CD4-positive, alpha-beta T cell (primary cell): ENCODE data around the gene TAP2. TPM values are rescaled to one million over a fixed set of nuclear protein-coding genes. Genes with fewer than 3 reads are reported as not detected.

Experiments
- ATAC-seq: fragments of 200-7000 bp; cut with Tn5 transposase; one replicate; pipeline ENCODE4 v1.10.0; 2022; ENCODE audit warnings: mild to moderate bottlenecking; ENCODE audit not compliant: poor library complexity
- CTCF ChIA-PET: fragments of 350-600 bp; sonication (Branson Sonifier 250); formaldehyde crosslinking; loops from one replicate; lab custom pipeline; 2021; ENCODE audit warnings: antibody characterized with exemption, inconsistent platforms; lab: Charles Lee
- POLR2A ChIA-PET: fragments of 350-600 bp; sonication (Branson Sonifier 250); formaldehyde crosslinking; loops from one replicate; lab custom pipeline; 2021; ENCODE audit warnings: antibody characterized with exemption, inconsistent platforms; lab: Charles Lee
- DNase-seq, 14 experiments: peaks; one replicate each; pipeline ENCODE4 v3.0.0-alpha.2; 2013 to 2020; ENCODE audit warnings: mixed read lengths in 2 of 14
- H3K27ac ChIP-seq, 2 donors: one replicate each; pipeline versions ENCODE4 v1.5.1 to v1.7.0; 2013; ENCODE audit warnings: low read length in 2 of 2, low read depth in 1 of 2, mild to moderate bottlenecking in 1 of 2
- H3K27me3 ChIP-seq, 2 experiments: 1 replicate in 1 of 2; 2 replicates in 1 of 2; pipeline versions ENCODE4 v1.6.1 to v1.7.0; 2013; ENCODE audit warnings: low read length in 2 of 2, control low read depth in 1 of 2, mild to moderate bottlenecking in 1 of 2, moderate library complexity in 1 of 2; ENCODE audit not compliant: insufficient read depth in 2 of 2, control insufficient read depth in 1 of 2
- H3K36me3 ChIP-seq: one replicate; pipeline ENCODE4 v1.6.1; 2013; ENCODE audit warnings: low read length, control low read depth; ENCODE audit not compliant: insufficient read depth
- H3K4me1 ChIP-seq: one replicate; pipeline ENCODE4 v1.6.1; 2013; ENCODE audit warnings: low read length, control low read depth; ENCODE audit not compliant: insufficient read depth
- H3K4me3 ChIP-seq: one replicate; pipeline ENCODE4 v1.5.1; 2013; ENCODE audit warnings: mild to moderate bottlenecking, low read length, moderate library complexity
- H3K9me3 ChIP-seq, 2 experiments: 1 replicate in 1 of 2; 2 replicates in 1 of 2; pipeline versions ENCODE4 v1.6.1 to v1.7.0; 2013; ENCODE audit warnings: low read length in 2 of 2, mild to moderate bottlenecking in 2 of 2, control low read depth in 1 of 2, moderate library complexity in 1 of 2; ENCODE audit not compliant: control insufficient read depth in 1 of 2, insufficient read depth in 1 of 2
- H3K27ac Mint-ChIP-seq: one replicate; pipeline ENCODE4 v1.8.0; 2020; ENCODE audit warnings: mixed read lengths
- H3K27me3 Mint-ChIP-seq: one replicate; pipeline ENCODE4 v1.8.0; 2021; ENCODE audit warnings: mixed read lengths
- H3K36me3 Mint-ChIP-seq: one replicate; pipeline ENCODE4 v1.8.0; 2021; ENCODE audit warnings: low read depth, mixed read lengths
- H3K4me1 Mint-ChIP-seq: one replicate; pipeline ENCODE4 v1.8.0; 2021; ENCODE audit warnings: low read depth, mixed read lengths
- H3K4me3 Mint-ChIP-seq: one replicate; pipeline ENCODE4 v1.8.0; 2020; ENCODE audit warnings: mild to moderate bottlenecking, mixed read lengths
- H3K9me3 Mint-ChIP-seq: one replicate; pipeline ENCODE4 v1.8.0; 2020; ENCODE audit warnings: mixed read lengths
- CTCF ChIP-seq: fragments of 200-600 bp; IDR thresholded peaks from one replicate; pipeline ENCODE4 v1.8.0; 2022; ENCODE audit warnings: antibody characterized with exemption, mild to moderate bottlenecking
- intact Hi-C, 2 experiments: fragments of 100-400 bp; cut with DNase I in 1 of 2; cut with micrococcal nuclease in 1 of 2; formaldehyde crosslinking; loops; one replicate each; pipeline versions ENCODE4 v1.15.1 to v1.9.0; 2023 to 2025; cut with DNase I, micrococcal nuclease
- total RNA-seq, 174 experiments: library from RNA in 2 of 174; stranded (reverse) in 2 of 174; gene quantifications; one replicate each; pipeline ENCODE4 v1.2.3 and lab custom pipeline; 2021 to 2026

Gene TAP2
- total RNA-seq, 2 experiments from 2014 or later, result 165 to 171 TPM

- intact Hi-C loops, result no loop called here
Measured at GRCh38 chr6:32815996-32816395, 22.5 kb downstream of the TAP2 start.

GRCh38 chr6:32815115-32815514 lies 23.4 kb downstream of the TAP2 start:
- Histone ChIP-seq H3K27me3 (no peaks in the 10 kb centered on the region), H3K4me1 (no peaks in the 10 kb centered on the region), H3K27ac (no peak overlapping the region), H3K4me3 (no peak overlapping the region), H3K36me3 (no peaks in the 10 kb centered on the region), H3K9me3 (no peaks in the 10 kb centered on the region)
- Mint-ChIP-seq H3K36me3 (no peaks in the 10 kb centered on the region), H3K9me3 (no peaks in the 10 kb centered on the region), H3K4me1 (no peaks in the 10 kb centered on the region), H3K27me3 (no peaks in the 10 kb centered on the region), H3K27ac (no peak overlapping the region), H3K4me3 (no peak overlapping the region)
- intact Hi-C loops, result no loop called here
- ATAC-seq (no peak), DNase-seq (no peak)
- ChIA-PET POLR2A (no interaction called here), CTCF (no interaction called here)
- no peak for TF ChIP-seq CTCF

More at GRCh38 chr6:32815996-32816395, 22.5 kb downstream of the TAP2 start:
- Histone ChIP-seq H3K9me3 (no peaks in the 10 kb centered on the region), H3K27ac (no peak overlapping the region), H3K27me3 (no peaks in the 10 kb centered on the region), H3K36me3 (no peaks in the 10 kb centered on the region), H3K4me1 (no peaks in the 10 kb centered on the region), H3K4me3 (no peak overlapping the region)
- Mint-ChIP-seq H3K4me3 (no peak overlapping the region), H3K9me3 (no peaks in the 10 kb centered on the region), H3K27ac (no peak overlapping the region), H3K27me3 (no peaks in the 10 kb centered on the region), H3K4me1 (no peaks in the 10 kb centered on the region), H3K36me3 (no peaks in the 10 kb centered on the region)
- ChIA-PET CTCF (no interaction called here), POLR2A (no interaction called here)
- no peak for TF ChIP-seq CTCF
- ATAC-seq (no peak), DNase-seq (no peak)

- Histone ChIP-seq H3K27ac (no peak overlapping the region), H3K4me1 (no peaks in the 10 kb centered on the region), H3K36me3 (no peaks in the 10 kb centered on the region), H3K9me3 (no peaks in the 10 kb centered on the region), H3K4me3 (no peak overlapping the region), H3K27me3 (no peaks in the 10 kb centered on the region)
- Mint-ChIP-seq H3K4me1 (no peaks in the 10 kb centered on the region), H3K27me3 (no peaks in the 10 kb centered on the region), H3K36me3 (no peaks in the 10 kb centered on the region), H3K9me3 (no peaks in the 10 kb centered on the region), H3K4me3 (no peak overlapping the region), H3K27ac (no peak overlapping the region)
- TF ChIP-seq CTCF, result no peak
- ChIA-PET POLR2A (no interaction called here), CTCF (no interaction called here)
- DNase-seq, result no peak
- ATAC-seq, result no peak
- intact Hi-C loops, result no loop called here
Measured at GRCh38 chr6:32814145-32814544, 24.4 kb downstream of the TAP2 start.
